ENCODE measurements around the gene CFTR.

CFTR gene

DNA sequence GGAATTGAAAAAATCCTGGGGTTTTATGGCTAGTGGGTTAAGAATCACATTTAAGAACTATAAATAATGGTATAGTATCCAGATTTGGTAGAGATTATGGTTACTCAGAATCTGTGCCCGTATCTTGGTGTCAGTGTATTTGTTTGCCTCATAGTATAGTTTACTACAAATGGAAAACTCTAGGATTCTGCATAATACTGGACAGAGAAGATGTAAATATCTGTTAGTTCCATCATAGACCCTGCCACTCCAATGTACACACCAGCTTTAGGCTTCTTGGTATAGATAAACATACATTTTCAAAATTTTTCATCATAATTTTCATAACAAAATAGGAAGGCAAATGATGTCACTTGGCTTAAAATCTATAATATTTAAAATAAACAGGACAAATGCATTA is 108.1 kb downstream of the CFTR start:
- DNase-seq (ENCODE audit: low read depth, low spot score), result no peak

DNA sequence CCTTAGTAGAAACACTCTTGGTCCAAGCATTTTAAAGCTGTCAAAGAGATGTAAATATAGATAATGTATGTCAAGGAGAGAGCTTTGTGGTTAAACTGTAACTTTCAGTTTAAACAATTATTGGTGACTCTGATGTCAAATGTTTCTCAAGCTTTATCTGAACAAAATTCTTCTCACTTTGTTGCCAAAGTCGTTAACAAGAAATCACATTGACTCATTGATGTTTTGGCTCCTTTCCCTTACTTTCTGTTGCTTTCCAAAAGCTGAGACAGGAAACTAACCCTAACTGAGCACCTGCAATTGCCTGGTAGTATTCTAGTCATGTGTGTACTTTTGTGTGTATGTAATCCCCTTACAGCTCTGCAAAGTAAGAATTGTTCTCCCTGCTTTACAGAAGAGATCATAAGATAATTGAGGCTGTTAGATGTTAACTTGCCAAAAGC is 108.5 kb downstream of the CFTR start:
- no peak for DNase-seq (ENCODE audit: low read depth, low spot score)

DNA sequence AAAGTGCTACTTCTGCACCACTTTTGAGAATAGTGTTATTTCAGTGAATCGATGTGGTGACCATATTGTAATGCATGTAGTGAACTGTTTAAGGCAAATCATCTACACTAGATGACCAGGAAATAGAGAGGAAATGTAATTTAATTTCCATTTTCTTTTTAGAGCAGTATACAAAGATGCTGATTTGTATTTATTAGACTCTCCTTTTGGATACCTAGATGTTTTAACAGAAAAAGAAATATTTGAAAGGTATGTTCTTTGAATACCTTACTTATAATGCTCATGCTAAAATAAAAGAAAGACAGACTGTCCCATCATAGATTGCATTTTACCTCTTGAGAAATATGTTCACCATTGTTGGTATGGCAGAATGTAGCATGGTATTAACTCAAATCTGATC is 110.4 kb downstream of the CFTR start:
- no peak for DNase-seq (ENCODE audit: low read depth, low spot score)

DNA sequence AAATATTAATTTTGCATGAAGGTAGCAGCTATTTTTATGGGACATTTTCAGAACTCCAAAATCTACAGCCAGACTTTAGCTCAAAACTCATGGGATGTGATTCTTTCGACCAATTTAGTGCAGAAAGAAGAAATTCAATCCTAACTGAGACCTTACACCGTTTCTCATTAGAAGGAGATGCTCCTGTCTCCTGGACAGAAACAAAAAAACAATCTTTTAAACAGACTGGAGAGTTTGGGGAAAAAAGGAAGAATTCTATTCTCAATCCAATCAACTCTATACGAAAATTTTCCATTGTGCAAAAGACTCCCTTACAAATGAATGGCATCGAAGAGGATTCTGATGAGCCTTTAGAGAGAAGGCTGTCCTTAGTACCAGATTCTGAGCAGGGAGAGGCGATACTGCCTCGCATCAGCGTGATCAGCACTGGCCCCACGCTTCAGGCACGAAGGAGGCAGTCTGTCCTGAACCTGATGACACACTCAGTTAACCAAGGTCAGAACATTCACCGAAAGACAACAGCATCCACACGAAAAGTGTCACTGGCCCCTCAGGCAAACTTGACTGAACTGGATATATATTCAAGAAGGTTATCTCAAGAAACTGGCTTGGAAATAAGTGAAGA is 112.3 kb downstream of the CFTR start:
- no peak for DNase-seq (ENCODE audit: low read depth, low spot score)

DNA sequence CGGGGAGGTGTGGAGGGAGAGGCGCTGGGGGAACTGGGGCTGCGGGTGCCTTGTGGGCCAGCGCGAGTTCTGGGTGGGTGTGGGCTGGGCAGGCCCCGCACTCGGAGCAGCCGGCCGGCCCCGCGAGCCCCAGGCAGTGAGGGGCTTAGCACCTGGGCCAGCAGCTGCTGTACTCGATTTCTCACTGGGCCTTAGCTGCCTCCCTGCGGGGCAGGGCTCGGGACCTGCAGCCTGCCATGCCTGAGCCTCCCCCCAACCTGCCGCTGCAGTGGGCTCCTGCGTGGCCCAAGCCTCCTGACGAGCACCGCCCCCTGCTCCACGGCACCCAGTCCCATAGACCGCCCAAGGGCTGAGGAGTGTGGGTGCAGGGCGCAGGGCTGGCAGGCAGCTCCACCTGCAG is 116.3 kb downstream of the CFTR start:
- no peak for DNase-seq (ENCODE audit: low read depth, low spot score)

DNA sequence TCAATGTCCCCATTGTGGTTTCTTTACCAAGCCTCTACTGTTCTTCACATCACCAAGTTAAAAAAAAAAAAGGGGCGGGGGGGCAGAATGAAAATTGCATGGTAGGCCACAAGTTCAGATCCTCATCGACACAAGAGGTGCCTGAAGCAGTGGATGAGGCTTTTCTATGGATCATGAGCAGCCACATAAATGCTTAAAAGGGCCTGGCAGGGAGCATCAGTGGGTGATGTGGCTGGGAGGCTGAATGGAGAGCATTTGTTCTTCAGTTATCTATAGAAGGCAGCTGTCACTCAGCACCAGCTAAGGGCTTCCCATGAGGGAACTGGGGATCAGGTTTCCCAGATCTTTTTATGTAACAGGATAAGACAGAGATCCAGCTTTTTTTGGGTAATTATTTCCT is 117.9 kb downstream of the CFTR start:
- DNase-seq (ENCODE audit: low read depth, low spot score), result no peak

DNA sequence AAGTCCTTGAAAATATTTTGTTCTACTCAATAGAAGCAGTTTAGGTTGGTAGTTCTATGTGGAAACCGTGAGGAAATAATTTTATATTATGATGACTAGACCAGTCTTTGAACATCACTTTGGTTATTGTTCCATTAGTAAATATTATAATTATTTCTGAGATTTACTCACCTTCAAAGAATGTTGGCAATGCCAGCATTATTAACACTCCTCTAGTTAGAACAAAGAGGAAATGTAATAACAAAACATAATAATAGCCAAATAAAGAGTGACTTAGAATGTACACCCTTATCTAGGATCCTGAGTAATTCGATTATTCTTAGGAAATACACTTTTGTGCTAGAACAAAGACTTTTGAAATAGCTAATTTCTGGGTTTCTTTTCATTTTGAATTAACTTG is 121.1 kb downstream of the CFTR start:
- no peak for DNase-seq (ENCODE audit: low read depth, low spot score)

DNA sequence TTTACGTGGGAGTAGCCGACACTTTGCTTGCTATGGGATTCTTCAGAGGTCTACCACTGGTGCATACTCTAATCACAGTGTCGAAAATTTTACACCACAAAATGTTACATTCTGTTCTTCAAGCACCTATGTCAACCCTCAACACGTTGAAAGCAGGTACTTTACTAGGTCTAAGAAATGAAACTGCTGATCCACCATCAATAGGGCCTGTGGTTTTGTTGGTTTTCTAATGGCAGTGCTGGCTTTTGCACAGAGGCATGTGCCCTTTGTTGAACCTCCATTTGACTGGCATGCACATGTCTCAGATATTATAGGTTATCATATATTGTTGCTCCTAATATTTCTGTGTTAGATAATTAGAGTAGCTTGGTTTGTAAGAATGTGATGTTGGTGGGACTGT is 123.8 kb downstream of the CFTR start:
- no peak for DNase-seq (ENCODE audit: low read depth, low spot score)

DNA sequence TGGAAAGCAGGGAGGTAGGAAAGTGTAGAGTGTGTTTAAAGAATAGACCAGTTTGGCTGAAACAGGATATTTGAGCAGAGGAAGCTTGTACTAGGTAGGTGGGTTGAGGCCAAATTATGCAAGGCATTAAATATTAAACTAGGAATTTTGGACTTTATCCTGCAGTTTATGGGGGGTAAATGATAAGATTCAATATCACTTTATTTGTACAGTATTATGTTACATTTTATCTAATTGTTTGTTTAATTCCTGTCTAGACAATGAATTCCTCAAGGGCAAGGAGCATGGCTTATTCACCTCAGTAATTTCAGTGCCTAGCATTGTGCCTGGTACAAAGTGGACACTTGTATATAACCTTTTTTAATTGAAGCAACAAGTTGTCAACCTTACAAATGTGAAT is 125.9 kb downstream of the CFTR start:
- no peak for DNase-seq (ENCODE audit: low read depth, low spot score)

DNA sequence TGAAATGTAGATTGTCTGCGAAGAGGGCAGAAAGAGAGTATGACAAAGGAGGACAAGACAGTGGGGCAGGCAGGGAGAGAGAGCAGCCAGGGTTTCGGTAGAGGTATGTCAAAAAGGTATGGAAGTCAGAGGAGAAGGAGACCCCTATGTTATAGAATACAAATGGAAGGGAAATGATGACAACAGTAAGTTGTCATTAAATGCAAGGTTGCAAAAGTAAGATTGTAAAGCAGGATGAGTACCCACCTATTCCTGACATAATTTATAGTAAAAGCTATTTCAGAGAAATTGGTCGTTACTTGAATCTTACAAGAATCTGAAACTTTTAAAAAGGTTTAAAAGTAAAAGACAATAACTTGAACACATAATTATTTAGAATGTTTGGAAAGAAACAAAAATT is 126.3 kb downstream of the CFTR start:
- no peak for DNase-seq (ENCODE audit: low read depth, low spot score)

DNA sequence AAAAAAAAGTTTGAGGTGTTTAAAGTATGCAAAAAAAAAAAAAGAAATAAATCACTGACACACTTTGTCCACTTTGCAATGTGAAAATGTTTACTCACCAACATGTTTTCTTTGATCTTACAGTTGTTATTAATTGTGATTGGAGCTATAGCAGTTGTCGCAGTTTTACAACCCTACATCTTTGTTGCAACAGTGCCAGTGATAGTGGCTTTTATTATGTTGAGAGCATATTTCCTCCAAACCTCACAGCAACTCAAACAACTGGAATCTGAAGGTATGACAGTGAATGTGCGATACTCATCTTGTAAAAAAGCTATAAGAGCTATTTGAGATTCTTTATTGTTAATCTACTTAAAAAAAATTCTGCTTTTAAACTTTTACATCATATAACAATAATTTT is 130.6 kb downstream of the CFTR start:
- DNase-seq (ENCODE audit: low read depth, low spot score), result no peak

DNA sequence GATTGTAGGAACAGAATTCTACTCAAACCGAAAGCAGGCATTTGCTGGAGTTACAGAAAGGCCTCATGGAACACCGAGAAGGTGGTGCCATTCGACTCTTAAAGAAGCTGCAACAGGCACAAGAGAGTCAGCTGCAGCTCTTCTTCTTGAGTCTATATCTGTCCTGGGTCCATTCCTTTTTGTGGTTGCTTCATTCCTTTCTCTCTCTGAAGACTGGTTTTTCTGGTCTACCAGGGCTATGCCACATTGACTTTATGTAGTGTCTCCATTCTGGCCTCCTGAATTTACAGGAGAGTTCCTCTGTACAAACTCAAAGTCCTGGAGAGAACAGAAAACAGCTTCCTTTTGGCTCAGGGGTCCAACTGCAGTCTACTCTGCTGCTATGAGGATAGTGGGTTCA is 132.8 kb downstream of the CFTR start:
- DNase-seq (ENCODE audit: low read depth, low spot score), result no peak

DNA sequence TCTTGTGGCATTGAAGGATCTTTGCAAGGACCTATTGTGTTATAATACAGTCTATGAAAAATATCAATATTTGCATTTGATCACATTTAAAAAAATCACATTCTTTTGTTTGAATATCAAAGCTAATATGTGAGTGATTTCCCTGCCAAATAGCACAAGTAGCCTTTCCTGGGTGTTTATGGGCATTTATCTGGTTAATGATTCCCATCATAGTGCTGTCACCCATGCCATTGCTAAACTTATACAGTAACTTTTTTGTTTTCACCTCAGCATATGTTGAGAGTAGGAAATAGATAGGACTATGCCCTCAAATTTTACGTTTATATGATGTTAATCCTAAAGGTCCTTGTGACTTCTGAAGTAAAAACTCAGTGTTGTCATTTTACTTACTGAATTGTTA is 136.9 kb downstream of the CFTR start:
- no peak for DNase-seq (ENCODE audit: low read depth, low spot score)

DNA sequence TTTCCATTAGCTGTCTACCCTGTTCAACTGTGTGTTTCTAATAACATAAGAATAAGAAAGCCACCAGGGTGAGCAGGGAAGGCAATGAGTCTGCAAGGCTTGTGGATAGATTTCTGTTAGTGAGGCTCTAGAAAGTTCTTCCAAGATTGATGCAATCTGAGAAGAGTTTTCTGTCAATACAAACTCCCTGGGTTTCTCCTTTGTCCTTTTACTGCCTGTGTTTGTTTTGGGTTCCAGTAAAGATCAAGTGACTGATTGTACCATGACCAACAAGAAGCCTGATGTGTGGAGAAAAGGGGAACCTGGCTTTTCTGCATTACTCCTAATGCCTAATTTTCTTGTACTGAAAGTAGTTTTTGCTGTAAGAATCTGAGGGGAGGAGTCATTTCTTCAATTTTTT is 139.9 kb downstream of the CFTR start:
- DNase-seq (ENCODE audit: low read depth, low spot score), result no peak

DNA sequence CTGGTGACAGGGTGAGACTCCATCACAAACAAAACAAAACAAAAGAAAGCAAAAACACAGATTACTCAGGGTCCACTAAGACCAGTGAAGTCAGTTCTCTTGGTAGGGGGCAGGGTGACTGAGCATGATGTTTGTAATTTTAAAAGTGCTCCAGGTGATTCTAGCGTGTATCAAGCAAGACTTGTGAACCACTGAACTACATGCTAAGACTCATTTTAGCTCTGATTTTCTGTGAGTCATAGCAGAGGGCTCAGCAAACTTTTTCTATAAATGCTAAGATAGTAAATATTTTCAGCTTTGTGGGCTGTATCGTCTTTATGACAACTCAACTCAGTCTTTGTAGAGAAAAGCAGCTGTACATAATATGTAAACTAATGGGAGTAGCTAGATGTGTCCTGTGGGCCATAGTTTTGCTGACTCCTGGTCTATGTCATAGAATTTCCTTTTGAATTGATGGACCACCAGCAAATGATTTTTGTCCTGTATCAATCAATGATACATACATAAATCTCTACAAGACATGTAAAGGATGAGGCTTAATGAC is 141.3 kb downstream of the CFTR start:
- DNase-seq (ENCODE audit: low read depth, low spot score), result no peak

DNA sequence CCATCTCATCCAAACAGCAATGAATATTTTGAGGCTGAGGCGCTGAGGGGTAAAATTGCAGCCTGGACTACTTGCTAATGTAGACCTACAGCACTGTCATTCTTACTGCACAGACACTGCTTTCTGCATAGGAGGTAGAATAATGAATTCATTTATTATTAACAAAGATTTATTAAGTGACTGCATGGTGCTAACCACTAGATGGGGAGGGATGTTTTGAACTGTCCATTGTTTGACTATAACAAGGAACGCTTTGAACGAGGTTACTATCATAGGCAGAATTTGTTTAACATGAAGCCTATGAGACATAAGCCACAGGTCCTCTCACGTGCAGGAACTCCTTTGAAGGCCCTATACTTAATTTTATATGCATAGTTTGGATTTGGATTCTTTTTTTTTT is 143.8 kb downstream of the CFTR start:
- no peak for DNase-seq (ENCODE audit: low read depth, low spot score)

DNA sequence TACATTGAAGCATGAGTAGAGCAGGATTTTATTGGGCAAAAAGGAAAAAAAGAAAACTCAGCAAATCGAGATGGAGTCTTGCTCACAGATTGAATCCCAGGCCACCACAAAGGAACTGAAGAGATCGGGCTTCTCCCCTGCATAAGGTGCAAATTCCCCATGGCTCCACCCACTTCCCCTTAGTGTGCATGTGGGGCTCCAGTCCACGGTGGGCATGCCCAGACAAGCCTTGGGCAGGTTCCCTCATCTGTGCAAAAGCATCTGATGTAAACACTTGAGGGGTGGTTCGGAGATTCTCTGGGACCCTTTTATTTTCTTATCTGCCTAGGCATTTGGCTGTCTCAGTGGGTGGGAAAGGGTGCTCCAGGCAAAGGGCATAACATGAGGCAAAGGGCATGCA is 150.7 kb downstream of the CFTR start:
- no peak for DNase-seq (ENCODE audit: low read depth, low spot score)

DNA sequence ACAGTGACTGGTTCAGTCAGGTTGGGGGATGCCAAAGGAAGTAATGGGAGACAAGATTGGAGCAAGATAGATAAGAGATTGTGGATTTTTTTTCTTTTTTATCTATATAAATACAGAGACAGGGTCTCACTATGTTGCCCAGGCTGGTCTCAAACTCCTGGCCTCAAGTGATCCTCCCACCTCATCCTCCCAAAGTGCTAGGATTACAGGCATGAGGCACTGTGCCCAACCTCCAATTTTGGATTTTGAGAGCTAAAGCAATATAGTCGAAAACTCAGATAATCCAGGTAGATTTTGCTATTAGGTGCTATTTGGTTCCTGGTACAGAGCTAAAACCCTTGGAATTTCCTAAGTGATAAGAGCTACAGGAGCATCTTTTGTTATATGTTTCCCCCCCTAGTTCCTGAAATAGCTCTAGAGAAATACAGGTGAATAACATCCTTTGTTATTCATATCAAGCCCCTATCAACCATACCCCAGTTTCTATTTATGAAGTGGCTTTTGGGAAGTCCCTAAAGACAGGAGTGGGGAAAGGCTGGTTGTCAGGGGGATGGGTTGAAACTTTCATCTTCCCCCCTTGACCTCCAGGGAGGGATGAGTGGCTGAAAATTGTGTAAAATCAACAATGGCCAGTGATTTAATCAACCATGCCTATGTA is 151.2 kb downstream of the CFTR start:
- DNase-seq (ENCODE audit: low read depth, low spot score), result no peak

DNA sequence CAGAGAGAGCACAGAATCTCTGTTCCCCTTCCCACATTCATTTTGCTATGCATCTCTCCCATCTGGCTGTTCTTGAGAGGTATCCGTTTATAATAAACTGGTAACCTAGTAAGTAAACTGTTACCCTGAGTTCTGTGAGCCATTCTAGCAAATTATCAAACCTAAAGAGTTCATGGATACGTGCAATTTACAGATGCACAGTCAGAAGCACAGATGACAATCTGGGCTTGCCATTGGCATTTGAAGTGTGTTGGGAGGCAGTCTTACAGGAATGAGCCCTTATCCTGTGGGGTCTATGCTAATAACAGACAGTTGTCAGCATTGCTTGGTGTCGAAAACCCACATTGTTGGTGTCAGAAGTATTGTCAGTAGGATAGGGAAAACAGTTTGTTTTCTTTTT is 151.8 kb downstream of the CFTR start:
- DNase-seq (ENCODE audit: low read depth, low spot score), result no peak

DNA sequence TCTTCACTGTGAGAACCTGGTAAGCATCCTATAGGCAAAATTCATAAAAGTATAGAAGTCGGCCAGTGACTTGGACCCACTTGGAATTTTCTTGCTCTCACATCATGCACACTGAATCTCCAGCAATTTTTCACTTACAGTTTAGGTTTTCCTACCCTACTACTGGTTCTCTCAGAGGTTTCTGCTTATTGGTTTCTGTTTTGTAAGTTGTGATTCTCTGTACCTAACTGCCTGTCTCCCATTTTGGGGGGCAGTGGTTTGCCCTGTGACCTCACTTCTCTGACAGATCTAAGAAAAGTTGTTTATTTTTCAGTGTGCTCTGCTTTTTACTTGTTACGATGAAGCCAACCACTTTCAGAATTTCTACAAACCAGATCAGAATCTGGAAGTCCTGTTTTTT is 158.1 kb downstream of the CFTR start:
- DNase-seq (ENCODE audit: low read depth, low spot score), result no peak

DNA sequence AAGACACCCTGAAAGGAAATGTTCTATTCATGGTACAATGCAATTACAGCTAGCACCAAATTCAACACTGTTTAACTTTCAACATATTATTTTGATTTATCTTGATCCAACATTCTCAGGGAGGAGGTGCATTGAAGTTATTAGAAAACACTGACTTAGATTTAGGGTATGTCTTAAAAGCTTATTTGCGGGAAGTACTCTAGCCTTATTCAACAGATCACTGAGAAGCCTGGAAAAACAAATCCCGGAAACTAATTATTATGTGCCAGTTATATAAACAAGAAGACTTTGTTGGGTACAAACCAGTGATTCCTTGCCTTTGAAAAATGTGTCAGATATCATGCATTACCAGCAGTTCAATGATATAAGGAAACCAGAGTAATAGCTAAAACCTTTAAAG is 160.1 kb downstream of the CFTR start:
- no peak for DNase-seq (ENCODE audit: low read depth, low spot score)

DNA sequence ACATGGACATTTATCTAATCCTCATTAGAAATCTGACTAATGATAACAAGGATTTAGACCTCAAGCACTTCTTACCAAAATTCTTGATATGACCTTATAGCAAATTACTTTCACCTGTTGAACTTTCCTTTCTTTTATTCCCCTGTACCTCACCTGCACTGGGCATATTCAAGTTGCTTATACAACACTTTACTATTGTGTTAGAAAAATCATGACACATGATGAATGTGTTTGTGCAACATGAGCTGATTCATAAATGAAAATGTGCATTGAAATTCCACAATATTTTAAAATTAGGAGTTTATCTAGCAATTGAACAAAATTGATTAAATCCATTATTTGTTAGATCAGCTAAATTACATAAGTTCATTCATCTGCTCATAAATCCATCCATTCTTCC is 160.6 kb downstream of the CFTR start:
- no peak for DNase-seq (ENCODE audit: low read depth, low spot score)

DNA sequence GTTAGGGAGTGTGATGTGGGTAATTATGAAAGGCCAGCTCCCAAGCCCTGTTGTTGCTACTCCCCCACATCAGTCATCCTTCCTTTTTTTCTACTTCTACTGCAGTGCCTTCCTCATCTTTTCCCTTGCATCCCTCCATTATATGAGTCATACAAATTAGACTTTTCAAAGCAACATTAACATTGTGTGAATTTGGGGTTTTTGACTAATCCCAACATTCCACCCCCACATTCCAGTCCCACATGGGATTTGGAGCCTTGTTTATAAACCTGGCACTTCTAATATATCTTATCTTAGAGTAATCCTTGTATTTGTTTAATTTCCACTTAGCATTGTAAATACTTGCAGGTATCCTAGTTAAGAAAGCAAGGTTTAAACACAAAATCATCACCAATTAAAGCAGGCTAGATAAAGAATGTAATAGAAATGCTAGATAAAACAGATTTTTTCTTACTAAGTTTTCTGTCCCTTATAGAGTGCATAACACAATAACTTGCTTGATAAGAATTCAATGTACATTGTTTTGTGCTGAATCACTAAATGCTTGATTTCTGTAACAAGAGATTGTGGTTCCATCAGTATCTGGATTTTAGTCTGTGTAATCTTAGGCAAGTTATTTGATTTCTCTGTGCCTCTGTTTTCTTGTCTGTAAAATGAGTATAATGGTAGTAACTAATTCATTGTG is 165.8 kb downstream of the CFTR start:
- DNase-seq (ENCODE audit: low read depth, low spot score), result no peak
